ENCODE data around the gene THSD7B. TPM values are rescaled to one million over a fixed set of nuclear protein-coding genes. Genes with fewer than 3 reads are reported as not detected.

Gene THSD7B
- total RNA-seq, 4 donors from 2014 or later = 0.27 TPM; not detected in 3

GRCh38 chr2:137437386-137437785 lies 672.0 kb downstream of the THSD7B start:
- intact Hi-C loops (cut with DNase I; ENCODE audit: low total_unique reads) = no loop called here
- Histone ChIP-seq H3K9me3 (no peaks in the 10 kb centered on the region), H3K4me3 (no peak overlapping the region), H3K27me3 (no peaks in the 10 kb centered on the region), H3K4me1 (no peaks in the 10 kb centered on the region), H3K27ac (no peak overlapping the region), H3K36me3 (no peaks in the 10 kb centered on the region)
- TF ChIP-seq POLR2A (IDR thresholded peaks at IDR 0.05) = no peak
- TF ChIP-seq CTCF (IDR thresholded peaks at IDR 0.05) = no peak
- TF ChIP-seq EP300 (IDR thresholded peaks at IDR 0.05; ENCODE audit: low read depth) = no peak
- no peak for TF ChIP-seq POLR2AphosphoS5 (IDR thresholded peaks at IDR 0.05)
- no peak for DNase-seq
- in situ Hi-C loops (cut with MboI; ENCODE audit: low pct_ligation_motif_present in 1 of 4, low pct_unique_long_range_greater_than_20kb in 1 of 4, low sequenced_read_pairs in 3 of 4) = no loop called here
- 62 to 89% methylated on average over 1 to 2 of the region's 2 CpGs for WGBS, 2 donors (ENCODE audit: low coverage in 1 of 2)

GRCh38 chr2:137444970-137445369 lies 679.6 kb downstream of the THSD7B start:
- no peak overlapping the region for H3K27ac ChIP-seq

GRCh38 chr2:137449454-137449853 lies 684.1 kb downstream of the THSD7B start:
- intact Hi-C loops (cut with DNase I; ENCODE audit: low total_unique reads) = no loop called here
- H3K4me1 ChIP-seq = no peaks in the 10 kb centered on the region
- DNase-seq = no peak
- H3K27me3 ChIP-seq = no peaks in the 10 kb centered on the region
- TF ChIP-seq POLR2AphosphoS5 (IDR thresholded peaks at IDR 0.05) = no peak
- no peak for TF ChIP-seq EP300 (IDR thresholded peaks at IDR 0.05; ENCODE audit: low read depth)
- TF ChIP-seq POLR2A (IDR thresholded peaks at IDR 0.05) = no peak
- no peak for TF ChIP-seq CTCF (IDR thresholded peaks at IDR 0.05)
- no peaks in the 10 kb centered on the region for H3K36me3 ChIP-seq
- no peak overlapping the region for H3K27ac ChIP-seq
- in situ Hi-C loops (cut with MboI; ENCODE audit: low pct_ligation_motif_present in 1 of 4, low pct_unique_long_range_greater_than_20kb in 1 of 4, low sequenced_read_pairs in 3 of 4) = no loop called here
- H3K9me3 ChIP-seq = no peaks in the 10 kb centered on the region
- H3K4me3 ChIP-seq = no peak overlapping the region

More at GRCh38 chr2:137444970-137445369, 679.6 kb downstream of the THSD7B start:
- in situ Hi-C loops (cut with MboI; ENCODE audit: low pct_ligation_motif_present in 1 of 4, low pct_unique_long_range_greater_than_20kb in 1 of 4, low sequenced_read_pairs in 3 of 4) (no loop called here), intact Hi-C loops (cut with DNase I; ENCODE audit: low total_unique reads) (no loop called here)
- Histone ChIP-seq H3K4me1 (no peaks in the 10 kb centered on the region), H3K4me3 (no peak overlapping the region), H3K27me3 (no peaks in the 10 kb centered on the region), H3K36me3 (no peaks in the 10 kb centered on the region), H3K9me3 (no peaks in the 10 kb centered on the region)
- DNase-seq = no peak
- WGBS, 2 donors (ENCODE audit: low coverage in 1 of 2) = 65 to 100% methylated on average over 1 of the region's 1 CpG
- no peak for TF ChIP-seq POLR2A (IDR thresholded peaks at IDR 0.05)
- no peak for TF ChIP-seq CTCF (IDR thresholded peaks at IDR 0.05)
- TF ChIP-seq EP300 (IDR thresholded peaks at IDR 0.05; ENCODE audit: low read depth) = no peak

- DNase-seq = no peak
- WGBS, 2 donors (ENCODE audit: low coverage in 1 of 2) = 66 to 71% methylated on average over 2 of the region's 2 CpGs
- intact Hi-C loops (cut with DNase I; ENCODE audit: low total_unique reads) (no loop called here), in situ Hi-C loops (cut with MboI; ENCODE audit: low pct_ligation_motif_present in 1 of 4, low pct_unique_long_range_greater_than_20kb in 1 of 4, low sequenced_read_pairs in 3 of 4) (loop anchor here in 3 of 4 donors (25.0 kb wide), 1 partner anchor 382 kb away; no protein-coding TSS in a partner anchor)
- Histone ChIP-seq H3K4me1 (no peaks in the 10 kb centered on the region), H3K4me3 (no peak overlapping the region), H3K9me3 (no peaks in the 10 kb centered on the region), H3K27ac (no peak overlapping the region), H3K27me3 (no peaks in the 10 kb centered on the region), H3K36me3 (no peaks in the 10 kb centered on the region)
- TF ChIP-seq POLR2AphosphoS5 (IDR thresholded peaks at IDR 0.05) (no peak), POLR2A (IDR thresholded peaks at IDR 0.05) (no peak), EP300 (IDR thresholded peaks at IDR 0.05; ENCODE audit: low read depth) (no peak), CTCF (IDR thresholded peaks at IDR 0.05) (no peak)
These were observed 689.5 kb downstream of the THSD7B start for GRCh38 chr2:137454886-137455285.
